Mesodermal cell (in vitro differentiated cells): ENCODE data around the gene MAT2A.
A peak's percentile ranks its signal among the peaks of the same experiment; 100 is the strongest.

Experiments used
- H3K27ac ChIP-seq: 2 replicates; pipeline ENCODE4 v1.7.0; 2013; ENCODE audit warnings: mild to moderate bottlenecking, low read depth, low read length, moderate library complexity; ENCODE audit not compliant: severe bottlenecking
- H3K36me3 ChIP-seq: 2 replicates; pipeline ENCODE4 v1.7.1; 2013; ENCODE audit warnings: mild to moderate bottlenecking, low read length, moderate library complexity; ENCODE audit not compliant: control insufficient read depth, insufficient read depth
- H3K4me1 ChIP-seq: one replicate; pipeline ENCODE4 v1.7.1; 2013; ENCODE audit warnings: mild to moderate bottlenecking, low read length; ENCODE audit not compliant: insufficient read depth, control insufficient read depth, poor library complexity, severe bottlenecking
- H3K4me3 ChIP-seq: 2 replicates; pipeline ENCODE4 v1.7.0; 2013; ENCODE audit warnings: low read length, control low read depth, mild to moderate bottlenecking; ENCODE audit not compliant: insufficient read depth, poor library complexity, severe bottlenecking; ENCODE audit errors: extremely low read depth
- H3K9me3 ChIP-seq: 2 replicates; pipeline ENCODE4 v1.7.1; 2013; ENCODE audit warnings: mild to moderate bottlenecking, low read length, moderate library complexity; ENCODE audit not compliant: control insufficient read depth
- WGBS, 2 experiments: methylation state at CpG; one replicate each; pipeline ENCODE4 v1.1.5; 2013; ENCODE audit warnings: missing lambda C conversion rate in 2 of 2; ENCODE audit not compliant: insufficient coverage in 2 of 2; 5-methylcytosine and 5-hydroxymethylcytosine counted together

Gene MAT2A

DNA sequence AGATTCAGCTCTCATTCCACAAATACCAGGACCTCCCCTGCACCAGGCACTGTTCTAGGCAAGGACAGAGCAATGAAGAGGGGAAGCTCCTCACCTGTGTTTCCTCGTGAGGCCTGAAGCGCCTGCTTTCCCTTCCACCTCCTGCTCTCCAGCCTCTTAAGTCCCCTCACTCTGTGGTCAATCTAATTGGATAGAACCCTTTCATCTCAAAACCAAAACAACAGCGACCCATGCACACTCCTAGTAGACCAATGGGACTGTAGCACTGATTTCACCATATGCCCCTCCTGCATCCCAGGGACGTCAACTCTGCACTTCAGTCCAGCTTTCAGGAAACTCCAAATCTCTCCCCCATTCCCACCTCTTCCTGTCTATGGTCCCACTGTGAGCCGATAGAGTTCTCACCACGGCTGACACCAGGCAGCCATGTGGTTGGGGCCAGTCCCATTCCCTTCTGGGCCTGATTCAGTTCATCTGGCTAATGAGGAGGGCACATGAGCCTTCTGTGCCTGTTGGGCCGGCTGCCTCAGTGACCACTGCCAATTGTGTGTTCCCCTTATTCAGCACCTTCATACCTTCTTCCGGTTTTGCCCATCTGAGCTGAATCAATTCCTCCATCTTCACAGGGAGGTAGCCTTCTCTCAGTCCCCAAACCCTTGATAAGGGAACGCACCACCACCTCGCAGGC is 33.3 kb upstream of the MAT2A start:
- H3K27ac ChIP-seq: no peak overlapping the region
- H3K9me3 ChIP-seq: no peaks in the 10 kb centered on the region
- WGBS, 2 experiments: 84 to 94% methylated on average over 9 of the region's 10 CpGs
- no peaks in the 10 kb centered on the region for H3K36me3 ChIP-seq
- H3K4me3 ChIP-seq: no peak overlapping the region
- H3K4me1 ChIP-seq: peaks cover 2% of the 10 kb centered on the region

DNA sequence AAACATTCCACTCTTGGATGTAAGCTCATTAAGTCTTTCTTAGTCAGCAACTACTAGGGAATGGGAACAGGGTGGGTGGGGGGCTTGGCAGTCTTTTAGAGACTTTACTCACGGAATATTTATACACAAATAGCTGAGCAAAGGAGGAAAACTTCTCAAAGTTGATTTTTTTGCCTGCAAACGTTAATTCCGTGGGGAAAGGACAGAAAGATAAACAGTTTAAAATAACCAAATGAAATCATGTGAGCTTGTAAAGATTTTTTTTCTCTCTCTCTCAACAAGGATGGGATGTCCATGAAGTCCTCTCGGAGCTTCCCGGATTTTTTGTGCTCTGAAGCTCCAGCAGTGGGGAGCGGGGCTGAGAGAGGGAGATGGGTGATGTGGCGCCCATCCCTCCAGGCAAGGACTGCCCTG is 32.2 kb upstream of the MAT2A start:
- WGBS, 2 experiments: 90 to 100% methylated on average over 1 to 2 of the region's 7 CpGs
- H3K4me1 ChIP-seq: peaks cover 2% of the 10 kb centered on the region
- H3K36me3 ChIP-seq: no peaks in the 10 kb centered on the region
- H3K27ac ChIP-seq: no peak overlapping the region
- no peak overlapping the region for H3K4me3 ChIP-seq
- no peaks in the 10 kb centered on the region for H3K9me3 ChIP-seq

DNA sequence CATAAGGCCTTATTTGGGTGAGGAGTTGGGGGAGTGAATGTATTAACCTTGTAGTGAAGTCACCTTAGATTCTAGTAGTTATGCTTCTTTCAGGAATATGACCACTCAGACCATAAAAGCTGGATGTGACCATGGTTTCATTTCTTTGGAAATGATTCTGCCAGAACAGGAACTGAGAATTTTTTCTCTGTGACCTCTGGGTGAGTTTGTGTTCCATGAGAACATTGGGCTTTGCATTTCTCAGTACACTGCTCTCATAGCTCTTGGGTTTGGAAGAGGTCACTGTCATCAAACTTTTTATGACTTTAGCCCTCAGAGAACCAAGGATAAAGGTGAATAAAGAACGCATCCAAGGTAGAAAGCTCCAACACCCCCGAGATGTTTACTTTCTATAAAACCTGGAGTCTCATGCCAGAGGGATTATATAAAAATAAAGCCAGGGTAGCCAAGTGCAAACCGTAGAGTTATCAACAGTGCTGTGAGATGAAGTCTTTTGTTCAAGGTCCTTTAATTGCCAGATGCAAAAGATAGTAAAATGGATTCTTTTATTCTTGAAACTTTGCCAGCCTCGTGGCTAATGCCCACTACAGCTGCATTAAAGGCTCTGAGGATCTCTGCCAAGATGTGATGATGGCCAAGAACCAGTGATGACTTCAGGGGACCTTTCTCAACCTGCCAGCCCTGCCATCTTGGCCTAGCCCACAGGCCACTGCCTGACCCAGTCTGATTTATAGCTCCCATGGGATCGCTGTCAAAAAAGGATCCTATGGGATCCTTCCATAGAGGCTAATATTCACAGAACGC is 27.8 kb upstream of the MAT2A start:
- no peak overlapping the region for H3K27ac ChIP-seq
- 92 to 95% methylated on average over 5 of the region's 6 CpGs for WGBS, 2 experiments

GRCh38 chr2:85514323-85514722 is 24.6 kb upstream of the MAT2A start:
- WGBS, 2 experiments: 97 to 100% methylated on average over 2 to 3 of the region's 6 CpGs

More for the DNA sequence above, 27.8 kb upstream of the MAT2A start:
- H3K4me3 ChIP-seq: no peak overlapping the region
- H3K9me3 ChIP-seq: no peaks in the 10 kb centered on the region
- no peaks in the 10 kb centered on the region for H3K36me3 ChIP-seq
- no peaks in the 10 kb centered on the region for H3K4me1 ChIP-seq

DNA sequence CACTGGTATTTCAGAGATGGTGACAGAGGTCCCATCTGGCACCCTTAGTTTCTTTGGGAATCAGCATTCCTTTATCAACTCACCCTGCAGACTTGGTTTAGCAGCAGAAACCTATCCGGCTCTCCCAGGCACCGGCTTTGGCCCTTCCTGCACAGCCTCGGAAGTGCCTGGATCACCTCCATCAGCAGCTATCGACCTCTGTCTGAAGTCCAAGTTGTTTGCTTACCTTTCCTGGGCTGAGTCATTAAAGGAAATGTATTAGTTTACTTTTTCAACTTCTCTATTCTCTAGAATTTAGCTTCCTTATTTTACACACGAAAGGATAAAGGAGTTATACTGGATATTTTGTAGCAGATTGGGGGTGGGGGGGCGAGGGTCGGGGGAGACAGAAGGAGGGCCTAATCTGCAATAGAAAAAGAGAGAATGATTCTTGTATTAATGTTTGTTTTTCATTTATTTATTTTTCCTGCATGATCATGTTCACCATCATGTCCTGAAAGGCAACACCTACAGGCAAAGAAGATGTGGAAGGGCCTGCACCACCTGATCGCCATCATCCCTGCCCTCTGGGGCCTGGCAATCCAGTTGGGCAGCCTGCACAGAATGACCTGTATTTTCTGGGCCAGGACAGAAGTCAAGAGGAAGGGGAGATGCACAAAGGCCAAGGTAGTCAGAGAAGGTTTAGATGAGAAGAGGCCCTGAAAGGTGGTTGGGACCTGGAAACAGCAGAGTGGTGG is 22.1 kb upstream of the MAT2A start:
- Histone ChIP-seq H3K9me3 (no peaks in the 10 kb centered on the region), H3K27ac (no peak overlapping the region), H3K36me3 (no peaks in the 10 kb centered on the region), H3K4me1 (no peaks in the 10 kb centered on the region), H3K4me3 (no peak overlapping the region)
- WGBS, 2 experiments: 90 to 100% methylated on average over 1 to 4 of the region's 8 CpGs

More at GRCh38 chr2:85514323-85514722, 24.6 kb upstream of the MAT2A start:
- no peaks in the 10 kb centered on the region for H3K9me3 ChIP-seq
- no peak overlapping the region for H3K4me3 ChIP-seq
- no peaks in the 10 kb centered on the region for H3K36me3 ChIP-seq
- H3K27ac ChIP-seq: no peak overlapping the region
- H3K4me1 ChIP-seq: no peaks in the 10 kb centered on the region

DNA sequence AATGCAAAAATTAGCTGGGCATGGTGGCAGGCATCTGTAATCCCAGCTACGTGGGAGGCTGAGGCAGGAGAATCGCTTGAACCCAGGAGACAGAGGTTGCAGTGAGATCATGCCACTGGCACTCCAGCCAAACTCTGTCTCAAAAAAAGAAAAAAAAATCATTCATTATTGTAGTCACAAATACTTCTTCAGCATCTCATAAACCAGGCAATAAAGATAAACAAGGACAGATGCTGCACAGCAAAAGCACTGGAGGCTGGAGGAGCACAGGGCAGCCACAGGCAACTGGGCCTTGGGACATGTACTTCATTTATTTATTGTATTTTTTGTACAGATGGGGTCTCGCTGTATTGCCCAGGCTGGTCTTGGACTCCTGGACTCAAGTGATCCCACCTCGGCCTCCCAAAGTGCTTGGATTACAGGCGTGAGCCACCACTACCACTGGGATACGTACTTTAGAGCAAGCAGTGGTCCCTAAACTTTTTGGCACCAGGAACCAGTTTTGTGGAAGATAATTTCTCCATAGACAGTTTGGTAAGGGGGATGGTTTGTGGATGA is 16.8 kb upstream of the MAT2A start:
- Histone ChIP-seq H3K9me3 (no peaks in the 10 kb centered on the region), H3K27ac (no peak overlapping the region), H3K4me1 (peaks cover 12% of the 10 kb centered on the region), H3K36me3 (no peaks in the 10 kb centered on the region), H3K4me3 (no peak overlapping the region)
- 90 to 93% methylated on average over 4 to 6 of the region's 6 CpGs for WGBS, 2 experiments

- WGBS, 2 experiments: 87 to 93% methylated on average over 6 to 8 of the region's 8 CpGs
- Histone ChIP-seq H3K9me3 (no peaks in the 10 kb centered on the region), H3K4me3 (no peak overlapping the region), H3K36me3 (no peaks in the 10 kb centered on the region), H3K27ac (no peak overlapping the region), H3K4me1 (peaks cover 12% of the 10 kb centered on the region)
Measured at GRCh38 chr2:85523062-85523902, 15.7 kb upstream of the MAT2A start.

GRCh38 chr2:85523903-85524335 is 15.0 kb upstream of the MAT2A start:
- H3K4me3 ChIP-seq: no peak overlapping the region
- no peaks in the 10 kb centered on the region for H3K9me3 ChIP-seq
- H3K27ac ChIP-seq: peak overlapping the region; percentile 62
- WGBS, 2 experiments: 89 to 93% methylated on average over 1 to 3 of the region's 5 CpGs
- peaks cover 12% of the 10 kb centered on the region for H3K4me1 ChIP-seq
- H3K36me3 ChIP-seq: no peaks in the 10 kb centered on the region

DNA sequence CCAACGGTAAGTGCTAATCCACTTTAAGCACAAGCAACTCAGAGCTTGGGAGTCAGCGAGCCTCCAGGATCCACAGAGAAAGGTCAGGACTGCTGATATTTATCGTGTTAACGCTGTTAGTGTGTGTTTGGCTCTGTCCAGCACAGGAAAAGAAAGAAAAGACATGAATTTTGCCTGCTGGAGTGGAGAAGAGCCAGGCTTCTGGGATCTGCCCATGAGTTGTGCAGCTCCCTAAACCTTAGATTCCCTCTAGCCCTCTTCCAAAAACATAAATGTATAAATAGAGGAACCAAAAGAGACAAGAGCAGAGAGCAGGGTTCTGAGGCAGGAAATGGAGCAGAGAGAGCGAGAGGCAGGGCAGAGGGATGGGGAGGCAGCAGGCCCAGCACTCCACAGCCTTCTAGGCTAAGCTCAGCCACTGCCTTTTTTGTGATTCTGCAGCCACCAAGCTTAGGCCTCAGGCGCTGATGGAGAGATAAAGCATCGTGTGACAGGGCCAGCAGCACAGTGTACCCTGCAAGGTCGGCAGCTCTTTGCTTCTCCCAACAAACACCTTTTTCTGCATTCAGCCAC is 14.5 kb upstream of the MAT2A start:
- H3K4me3 ChIP-seq: no peak overlapping the region
- peak overlapping the region; percentile 62 for H3K27ac ChIP-seq
- no peaks in the 10 kb centered on the region for H3K36me3 ChIP-seq
- H3K9me3 ChIP-seq: no peaks in the 10 kb centered on the region
- WGBS, 2 experiments: 34 to 46% methylated on average over 6 to 7 of the region's 8 CpGs
- H3K4me1 ChIP-seq: peaks cover 12% of the 10 kb centered on the region
